ENCODE measurements around the gene SNX21.
"Not testable (repeated sequence)": the region's sequence is repeated elsewhere in the genome, so short reads cannot be mapped to it uniquely, and the experiment has no call there.

SNX21 gene

GRCh38 chr20:45833030-45833882, at the start of gene SNX21:
Gene SNX21, plus strand, starts transcription at chr20:45833799. Its CDS starts 121 bp downstream, at chr20:45833920.
- DNase-seq (ENCODE audit: low read depth in 2 of 2) = peak in 1 of 2 donors; percentile 18

- DNase-seq (ENCODE audit: low read depth in 2 of 2) = no peak
Measured at GRCh38 chr20:45788351-45788750, 45.2 kb upstream of the SNX21 start.

- DNase-seq (ENCODE audit: low read depth in 2 of 2) = no peak
Measured at GRCh38 chr20:45792317-45793118, 41.1 kb upstream of the SNX21 start.

GRCh38 chr20:45796337-45797065, 37.1 kb upstream of the SNX21 start:
- DNase-seq (ENCODE audit: low read depth in 2 of 2) = no peak

GRCh38 chr20:45797510-45797909, 36.1 kb upstream of the SNX21 start:
- DNase-seq (ENCODE audit: low read depth in 2 of 2) = not testable (repeated sequence)

GRCh38 chr20:45797955-45798354, 35.6 kb upstream of the SNX21 start:
- not testable (repeated sequence) for DNase-seq (ENCODE audit: low read depth in 2 of 2)

- DNase-seq (ENCODE audit: low read depth in 2 of 2) = peak; percentile 25 to 34
Measured at GRCh38 chr20:45798935-45799642, 34.5 kb upstream of the SNX21 start.

- no peak for DNase-seq (ENCODE audit: low read depth in 2 of 2)
Measured at GRCh38 chr20:45801851-45802250, 31.7 kb upstream of the SNX21 start.

GRCh38 chr20:45810191-45810970, 23.2 kb upstream of the SNX21 start:
- DNase-seq (ENCODE audit: low read depth in 2 of 2) = no peak

- peak; percentile 88 to 93 for DNase-seq (ENCODE audit: low read depth in 2 of 2)
Measured at GRCh38 chr20:45812157-45813005, 21.2 kb upstream of the SNX21 start, which contains the start of gene UBE2C. Gene UBE2C, plus strand, starts transcription at chr20:45812644. Its CDS starts 52 bp downstream, at chr20:45812696.

GRCh38 chr20:45813006-45813340, 20.6 kb upstream of the SNX21 start:
- no peak for DNase-seq (ENCODE audit: low read depth in 2 of 2)

- no peak for DNase-seq (ENCODE audit: low read depth in 2 of 2)
Measured at GRCh38 chr20:45813489-45813888, 20.1 kb upstream of the SNX21 start.

- no peak for DNase-seq (ENCODE audit: low read depth in 2 of 2)
Measured at GRCh38 chr20:45814314-45814713, 19.3 kb upstream of the SNX21 start.

- no peak for DNase-seq (ENCODE audit: low read depth in 2 of 2)
Measured at GRCh38 chr20:45816951-45817350, 16.6 kb upstream of the SNX21 start.

GRCh38 chr20:45817376-45818194, 16.0 kb upstream of the SNX21 start:
- DNase-seq (ENCODE audit: low read depth in 2 of 2) = no peak

- no peak for DNase-seq (ENCODE audit: low read depth in 2 of 2)
Measured at GRCh38 chr20:45818239-45818638, 15.4 kb upstream of the SNX21 start.

GRCh38 chr20:45819466-45819865, 14.1 kb upstream of the SNX21 start:
- no peak for DNase-seq (ENCODE audit: low read depth in 2 of 2)

- DNase-seq (ENCODE audit: low read depth in 2 of 2) = no peak
Measured at GRCh38 chr20:45821947-45822346, 11.7 kb upstream of the SNX21 start.

GRCh38 chr20:45822857-45823256, 10.7 kb upstream of the SNX21 start:
- no peak for DNase-seq (ENCODE audit: low read depth in 2 of 2)

Measured in stimulated activated CD8-positive, alpha-beta memory T cell treated with anti-CD3 and anti-CD28 coated beads, Interleukin-7, amount 100 ng/mL, for 4 hours (primary cell).